GM12878 (cell line): Measurements from ENCODE around the gene GIMAP8. TPM values are rescaled to one million over a fixed set of nuclear protein-coding genes. Genes with fewer than 3 reads are reported as not detected.

Source experiments
- BCL3 ChIP-seq: IDR thresholded peaks from 2 replicates; pipeline ENCODE4 v1.6.1; 2011; ENCODE audit warnings: borderline replicate concordance, low read depth, mild to moderate bottlenecking, moderate library complexity, low read length; ENCODE audit not compliant: insufficient read depth, poor library complexity, severe bottlenecking
- CBX5 ChIP-seq: sonication (generic); IDR thresholded peaks from 2 replicates; pipeline ENCODE4 v1.6.1; 2016; ENCODE audit warnings: low read depth, moderate library complexity, mild to moderate bottlenecking, inconsistent platforms
- E4F1 ChIP-seq: fragments of 450-650 bp; IDR thresholded peaks from 2 replicates; pipeline ENCODE4 v1.6.1; 2018; ENCODE audit warnings: borderline replicate concordance, mild to moderate bottlenecking; ENCODE audit not compliant: partially characterized antibody
- FOS ChIP-seq: IDR thresholded peaks from 3 replicates; pipeline ENCODE4 v1.6.1; 2011; ENCODE audit warnings: borderline replicate concordance; ENCODE audit not compliant: insufficient read length; ENCODE audit errors: extremely low read depth
- GATAD2B ChIP-seq: fragments of 450-650 bp; conservative IDR thresholded peaks from 2 replicates; pipeline ENCODE4 v1.6.1; 2017; ENCODE audit warnings: low read depth, mild to moderate bottlenecking, moderate library complexity
- HCFC1 ChIP-seq: fragments of 150-350 bp; IDR thresholded peaks from 2 replicates; pipeline ENCODE4 v1.6.1; 2014; ENCODE audit warnings: low read length
- KAT2A ChIP-seq: conservative IDR thresholded peaks from 2 replicates; pipeline ENCODE4 v1.6.1; 2011; ENCODE audit warnings: low read depth, low read length; ENCODE audit not compliant: control insufficient read depth
- MXI1 ChIP-seq: fragments of 150-350 bp; IDR thresholded peaks from 2 replicates; pipeline ENCODE4 v1.6.1; 2011; ENCODE audit warnings: low read depth, mild to moderate bottlenecking, inconsistent platforms, low read length, improper control_type of control experiment
- NR2C1 ChIP-seq: fragments of 450-650 bp; IDR thresholded peaks from 2 replicates; pipeline ENCODE4 v1.6.1; 2017; ENCODE audit warnings: antibody characterized with exemption, mild to moderate bottlenecking, moderate library complexity
- PAX5 ChIP-seq: IDR thresholded peaks from 2 replicates; pipeline ENCODE4 v1.6.1; 2011; ENCODE audit warnings: low read depth, low read length, borderline replicate concordance
- PRDM15 ChIP-seq: fragments of 450-650 bp; formaldehyde crosslinking; IDR thresholded peaks from 2 replicates; pipeline ENCODE4 v1.4.0; 2020; ENCODE audit warnings: mild to moderate bottlenecking, moderate library complexity
- RB1 ChIP-seq: fragments of 450-650 bp; formaldehyde crosslinking; IDR thresholded peaks from 2 replicates; pipeline ENCODE4 v1.6.1; 2017; ENCODE audit warnings: mild to moderate bottlenecking, borderline replicate concordance
- RCOR1 ChIP-seq: conservative IDR thresholded peaks from 2 replicates; pipeline ENCODE4 v1.6.1; 2012; ENCODE audit warnings: low read depth, low read length, improper control_type of control experiment
- RFX5 ChIP-seq: IDR thresholded peaks from 2 replicates; pipeline ENCODE4 v1.6.1; 2011; ENCODE audit warnings: low read depth, low read length, improper control_type of control experiment
- RUNX3 ChIP-seq: IDR thresholded peaks from 2 replicates; pipeline ENCODE4 v1.6.1; 2012; ENCODE audit warnings: low read length, inconsistent platforms
- SMAD1 ChIP-seq: fragments of 450-650 bp; IDR thresholded peaks from 2 replicates; pipeline ENCODE4 v1.6.1; 2018; ENCODE audit warnings: mild to moderate bottlenecking, low read depth; ENCODE audit not compliant: partially characterized antibody
- SMAD5 ChIP-seq: IDR thresholded peaks from 2 replicates; pipeline ENCODE4 v1.6.1; 2016; ENCODE audit warnings: antibody characterized with exemption, low read depth
- SMC3 ChIP-seq: IDR thresholded peaks from 2 replicates; pipeline ENCODE4 v1.6.1; 2011; ENCODE audit warnings: low read length, improper control_type of control experiment, borderline replicate concordance
- STAT3 ChIP-seq: IDR thresholded peaks from 2 replicates; pipeline ENCODE4 v1.6.1; 2011; ENCODE audit warnings: low read depth, low read length, improper control_type of control experiment
- SUPT20H ChIP-seq: IDR thresholded peaks from 2 replicates; pipeline ENCODE4 v1.6.1; 2011; ENCODE audit warnings: low read depth, mild to moderate bottlenecking, low read length, moderate library complexity, borderline replicate concordance; ENCODE audit not compliant: control insufficient read depth
- USF2 ChIP-seq: IDR thresholded peaks from 2 replicates; pipeline ENCODE4 v1.6.1; 2011; ENCODE audit warnings: low read depth, low read length, improper control_type of control experiment, borderline replicate concordance
- ZNF274 ChIP-seq: IDR thresholded peaks from one replicate; pipeline ENCODE4 v1.8.0; 2011; ENCODE audit not compliant: insufficient read length, insufficient read depth
- polyA plus RNA-seq, 11 experiments: library from polyadenylated mRNA; depleted of rRNA in 4 of 11; unstranded in 6 of 11; stranded (reverse) in 5 of 11; fragments of >200 nt; fragmentation: Nextera tagmentation in 4 of 11; fragmentation: Illumina TruSeq in 1 of 11; extraction: Ambion mirVana in 4 of 11; extraction: Trizol in 1 of 11; gene quantifications; 1 replicate in 1 of 11; 2 replicates in 10 of 11; pipeline versions ENCODE4 v1.2.1 to v1.2.3, GENCODE V29; 2011 to 2016; ENCODE audit warnings: inconsistent platforms in 2 of 11, missing spikeins in 2 of 11, low read depth in 1 of 11
- total RNA-seq, 4 experiments: library from RNA; depleted of rRNA in 3 of 4; stranded (reverse); fragments of >200 nt in 3 of 4; fragmentation: Illumina TruSeq in 1 of 4; extraction: Trizol in 1 of 4; gene quantifications; 2 replicates each; pipeline versions ENCODE4 v1.2.1 to v1.2.3, GENCODE V29; 2013 to 2021

Gene GIMAP8
- total and polyA plus RNA-seq, 10 of the 15 experiments (the other 5 are each of a cell fraction or from before 2014, with no cell fraction given), result 0.66 to 9.7 (median 4.7) TPM

- TF ChIP-seq PRDM15 (CRISPR knock-in tag) (no peak), KAT2A (no peak), PAX5 (peak; percentile 64; the same call in 1 of the 2 replicates), E4F1 (no peak), SMAD5 (peak; percentile 60; the same call in 1 of the 2 replicates), ZNF274 (no peak), CBX5 (no peak), RUNX3 (peak; percentile 88), RFX5 (peak; percentile 24; the same call in 1 of the 2 replicates), HCFC1 (peak; percentile 41; the same call in 1 of the 2 replicates), SMC3 (no peak), USF2 (peak; percentile 76), STAT3 (no peak), SUPT20H (no peak), NR2C1 (no peak), FOS (no peak), SMAD1 (peak; percentile 31), GATAD2B (peak; percentile 96), BCL3 (peak; percentile 95), RCOR1 (no peak), RB1 (no peak), MXI1 (peak; percentile 87)
These were observed 14.9 kb upstream of the GIMAP8 start (continued) for GRCh38 chr7:150435390-150436073.
